Astrocyte of the spinal cord (primary cell): Measurements from ENCODE around the gene GPD1L.
"Not testable (repeated sequence)": the region's sequence is repeated elsewhere in the genome, so short reads cannot be mapped to it uniquely, and the experiment has no call there.

Experiments
- DNase-seq: peaks from one replicate; pipeline ENCODE4 v3.0.0; 2011; ENCODE audit warnings: low read depth, low spot score
- H3K4me3 ChIP-seq: 2 replicates; pipeline ENCODE4 v1.5.1; 2011; ENCODE audit warnings: low read depth, mild to moderate bottlenecking, low read length, moderate library complexity
- in situ Hi-C: cut with HindIII; loops from 2 replicates; pipeline ENCODE4 v1.10.0; 2017; ENCODE audit warnings: low sequenced_read_pairs
- TF ChIP-seq, protein P1 (sequence below): IDR thresholded peaks from 2 replicates; pipeline ENCODE4 v1.5.1; 2012; ENCODE audit warnings: low read depth, mild to moderate bottlenecking, low read length, inconsistent platforms

Gene GPD1L

DNA sequence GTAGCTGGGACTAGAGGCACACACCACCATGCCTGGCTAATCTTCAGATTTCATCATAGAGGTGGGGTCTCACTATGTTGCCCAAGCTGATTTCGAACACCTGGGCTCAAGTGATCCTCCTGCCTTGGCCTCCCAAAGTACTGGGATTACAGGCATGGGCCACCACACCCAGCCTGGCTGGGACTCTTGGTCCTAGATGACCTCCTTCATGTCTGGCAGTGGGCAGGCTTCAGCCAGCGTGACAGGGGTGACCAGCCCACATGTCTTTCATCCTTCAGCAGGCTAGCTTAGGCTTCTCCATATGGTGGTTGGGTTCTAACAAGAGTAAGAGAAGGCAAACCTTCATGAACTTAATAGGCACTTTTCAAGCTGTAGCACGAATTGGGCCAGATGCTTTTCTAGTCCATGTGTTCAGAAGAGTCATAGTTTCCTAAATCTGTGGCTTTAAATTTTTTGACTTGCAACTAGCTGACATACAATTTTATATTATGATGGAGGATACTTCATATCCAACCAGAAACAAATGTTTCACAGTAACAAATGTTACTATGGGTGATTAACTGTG lies 7.6 kb downstream of the GPD1L start:
- TF ChIP-seq, protein P1, sequence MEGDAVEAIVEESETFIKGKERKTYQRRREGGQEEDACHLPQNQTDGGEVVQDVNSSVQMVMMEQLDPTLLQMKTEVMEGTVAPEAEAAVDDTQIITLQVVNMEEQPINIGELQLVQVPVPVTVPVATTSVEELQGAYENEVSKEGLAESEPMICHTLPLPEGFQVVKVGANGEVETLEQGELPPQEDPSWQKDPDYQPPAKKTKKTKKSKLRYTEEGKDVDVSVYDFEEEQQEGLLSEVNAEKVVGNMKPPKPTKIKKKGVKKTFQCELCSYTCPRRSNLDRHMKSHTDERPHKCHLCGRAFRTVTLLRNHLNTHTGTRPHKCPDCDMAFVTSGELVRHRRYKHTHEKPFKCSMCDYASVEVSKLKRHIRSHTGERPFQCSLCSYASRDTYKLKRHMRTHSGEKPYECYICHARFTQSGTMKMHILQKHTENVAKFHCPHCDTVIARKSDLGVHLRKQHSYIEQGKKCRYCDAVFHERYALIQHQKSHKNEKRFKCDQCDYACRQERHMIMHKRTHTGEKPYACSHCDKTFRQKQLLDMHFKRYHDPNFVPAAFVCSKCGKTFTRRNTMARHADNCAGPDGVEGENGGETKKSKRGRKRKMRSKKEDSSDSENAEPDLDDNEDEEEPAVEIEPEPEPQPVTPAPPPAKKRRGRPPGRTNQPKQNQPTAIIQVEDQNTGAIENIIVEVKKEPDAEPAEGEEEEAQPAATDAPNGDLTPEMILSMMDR, result no peak
- no peak overlapping the region for H3K4me3 ChIP-seq
- no peak for DNase-seq
- in situ Hi-C loops, result no loop called here

DNA sequence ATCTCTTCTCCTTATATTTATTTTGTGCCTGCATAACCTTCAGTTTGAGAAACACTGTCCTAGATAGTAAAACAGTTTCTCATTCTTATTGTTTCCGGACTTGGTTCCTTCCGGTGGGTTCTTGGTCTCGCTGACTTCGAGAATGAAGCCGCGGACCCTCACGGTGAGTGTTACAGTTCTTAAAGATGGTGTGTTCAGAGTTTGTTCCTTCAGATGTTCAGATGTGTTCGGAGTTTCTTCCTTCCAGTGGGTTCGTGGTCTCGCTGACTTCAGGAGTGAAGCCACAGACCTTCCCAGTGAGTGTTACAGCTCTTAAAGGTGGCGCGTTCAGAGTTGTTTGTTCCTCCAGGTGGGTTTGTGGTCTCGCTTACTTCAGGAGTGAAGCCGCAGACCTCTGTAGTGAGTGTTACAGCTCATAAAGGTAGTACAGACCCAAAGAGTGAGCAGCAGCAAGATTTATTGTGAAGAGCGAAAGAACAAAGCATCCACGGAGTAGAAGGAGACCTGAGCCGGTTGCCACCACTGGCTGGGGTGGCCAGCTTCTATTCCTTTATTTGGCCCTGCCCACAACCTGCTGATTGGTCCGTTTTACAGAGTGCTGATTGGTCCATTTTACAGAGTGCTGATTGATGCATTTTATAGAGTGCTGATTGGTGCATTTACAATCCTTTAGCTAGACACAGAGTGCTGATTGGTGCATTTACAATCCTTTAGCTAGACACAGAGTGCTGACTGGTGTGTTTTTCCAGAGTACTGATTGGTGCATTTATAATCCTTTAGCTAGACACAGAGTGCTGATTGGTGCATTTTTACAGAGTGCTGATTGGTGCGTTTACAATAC lies 8.3 kb downstream of the GPD1L start:
- DNase-seq, H3K4me3 ChIP-seq, in situ Hi-C loops: not testable (repeated sequence)

DNA sequence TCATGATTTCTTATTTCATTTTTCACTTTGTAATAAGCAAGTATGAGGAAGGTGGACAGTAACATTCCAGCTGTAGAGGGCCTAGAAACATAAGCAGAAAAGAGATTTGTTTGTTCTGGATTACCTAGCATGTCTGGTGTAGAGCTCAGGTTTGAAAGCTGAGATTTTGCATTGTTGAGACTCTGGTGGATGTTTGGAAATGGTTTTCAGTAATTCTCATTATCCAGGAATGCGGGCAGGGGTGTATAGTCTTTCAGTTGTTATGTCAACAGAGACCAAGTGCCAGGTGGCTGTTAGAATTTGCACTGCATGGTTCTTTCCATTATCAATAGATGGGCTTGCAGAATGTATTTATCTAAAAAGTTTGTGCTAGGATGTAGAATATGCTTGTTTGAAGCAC lies 10.9 kb downstream of the GPD1L start:
- TF ChIP-seq, protein P1, result no peak
- DNase-seq, result no peak
- H3K4me3 ChIP-seq, result no peak overlapping the region
- in situ Hi-C loops, result no loop called here

DNA sequence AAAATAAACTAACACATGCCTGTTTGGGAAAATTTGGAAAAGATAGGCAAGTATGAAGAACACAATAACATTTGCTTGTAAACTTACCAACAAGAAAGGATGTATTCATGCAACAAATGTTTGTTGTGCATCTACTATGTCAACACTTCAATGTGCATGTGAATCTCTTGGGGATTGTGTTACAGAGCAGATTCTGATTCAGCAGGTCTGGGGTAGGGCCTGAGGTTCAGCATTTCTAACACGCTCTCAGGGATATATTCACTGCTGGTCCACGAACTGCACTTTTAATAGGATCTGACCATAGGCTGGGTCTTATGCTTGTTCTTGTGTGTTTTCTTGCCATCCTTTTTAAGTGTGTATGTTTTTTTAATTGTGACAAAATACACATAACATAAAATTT lies 11.8 kb downstream of the GPD1L start:
- TF ChIP-seq, protein P1, result no peak
- no peak for DNase-seq
- in situ Hi-C loops, result no loop called here
- H3K4me3 ChIP-seq, result no peak overlapping the region

DNA sequence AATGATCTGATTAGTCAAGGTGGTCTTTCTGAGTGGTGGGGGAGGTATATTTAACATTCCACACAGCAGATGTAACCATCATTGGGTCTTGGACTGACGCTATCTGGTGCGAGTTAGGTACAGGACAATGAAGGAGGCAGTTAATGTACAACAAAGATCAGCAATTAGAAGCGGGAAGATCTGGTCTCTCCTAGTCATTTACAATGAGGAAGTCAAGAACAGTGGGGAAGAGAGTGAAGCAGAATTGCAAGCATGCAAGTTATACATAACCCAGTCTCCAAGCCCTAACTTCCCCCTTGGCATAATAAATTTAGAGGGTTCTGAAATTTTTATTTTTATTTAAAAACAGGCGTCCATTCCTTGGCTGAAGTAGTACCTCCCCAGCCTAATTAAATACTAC lies 14.1 kb downstream of the GPD1L start:
- in situ Hi-C loops, result no loop called here
- H3K4me3 ChIP-seq, result no peak overlapping the region
- DNase-seq, result no peak
- TF ChIP-seq, protein P1, result no peak

DNA sequence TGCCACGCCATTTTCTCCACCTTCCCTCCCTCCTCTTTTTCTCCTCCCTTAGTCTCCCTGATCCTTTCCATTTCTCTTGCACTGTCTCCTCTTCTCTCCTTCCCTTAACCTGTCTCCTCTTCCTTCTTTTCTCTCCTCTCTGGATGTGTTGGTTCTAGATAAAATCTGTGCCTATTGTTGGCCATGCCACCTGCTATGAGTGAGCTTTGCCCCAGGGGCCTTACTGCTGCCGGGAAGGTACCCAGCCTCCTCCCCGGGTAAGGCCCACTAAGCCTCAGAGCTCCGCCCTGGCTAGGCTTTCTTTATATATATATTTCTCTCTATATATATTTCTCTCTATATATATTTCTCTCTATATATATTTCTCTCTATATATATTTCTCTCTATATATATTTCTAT lies 14.7 kb downstream of the GPD1L start:
- H3K4me3 ChIP-seq, result no peak overlapping the region
- no peak for DNase-seq
- in situ Hi-C loops, result no loop called here
- TF ChIP-seq, protein P1, result no peak

DNA sequence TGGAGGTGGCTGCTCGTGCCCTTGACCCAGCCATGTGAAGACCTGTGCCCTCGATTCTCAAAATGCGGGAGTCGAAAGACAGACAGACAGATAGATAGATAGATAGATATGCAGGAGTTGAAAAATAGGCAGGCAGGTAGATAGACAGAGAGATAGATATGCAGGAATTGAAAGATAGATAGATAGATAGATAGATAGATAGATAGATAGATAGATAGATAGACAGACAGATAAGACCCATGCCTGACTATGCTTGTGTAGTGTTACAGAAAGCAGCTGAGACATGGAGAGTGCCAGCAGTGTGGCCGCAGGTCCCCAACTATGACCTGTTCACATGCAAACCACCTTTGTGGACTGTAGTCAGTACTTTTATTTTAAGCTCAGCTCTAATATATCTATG lies 17.2 kb downstream of the GPD1L start:
- in situ Hi-C loops, result no loop called here
- TF ChIP-seq, protein P1, result no peak
- DNase-seq, result no peak
- no peak overlapping the region for H3K4me3 ChIP-seq
